ENCODE measurements around the gene GPRIN1. TPM values are rescaled to one million over a fixed set of nuclear protein-coding genes. Genes with fewer than 3 reads are reported as not detected.

The GPRIN1 gene
- total RNA-seq, 2 donors from 2014 or later: 2.1 to 3.1 TPM

Small RNAs within 50 kb of the gene (microRNA-seq; reads per million reads assigned to microRNA genes)
- gene MIR4281: not detected

Other genes with a start within 250 kb of the GPRIN1 start
- 10 to 100 TPM; 57.4 to 89.1 TPM for gene KIAA1191, start 248.4 kb downstream of the GPRIN1 start, total RNA-seq
- gene ARL10, start 244.7 kb downstream of the GPRIN1 start, total RNA-seq: 1 to 10 TPM; 1.3 to 2.8 TPM
- gene NOP16, start 221.6 kb downstream of the GPRIN1 start, total RNA-seq: 10 to 100 TPM; 17.1 to 45.7 TPM
- 100 to 1,000 TPM; 173 to 227 TPM for gene HIGD2A, start 221.4 kb downstream of the GPRIN1 start, total RNA-seq
- gene CLTB, start 193.6 kb downstream of the GPRIN1 start, total RNA-seq: 100 to 1,000 TPM; 181 to 263 TPM
- 10 to 100 TPM; 36.0 to 37.0 TPM for gene FAF2, start 161.8 kb downstream of the GPRIN1 start, total RNA-seq
- gene RNF44, start 72.8 kb downstream of the GPRIN1 start, total RNA-seq: 10 to 100 TPM; 58.2 to 67.5 TPM
- 10 to 100 TPM; 42.8 to 60.2 TPM for gene CDHR2, start 60.8 kb downstream of the GPRIN1 start, total RNA-seq
- not detected for gene SNCB, start 20.4 kb upstream of the GPRIN1 start, total RNA-seq
- not detected for gene EIF4E1B, start 20.5 kb upstream of the GPRIN1 start, total RNA-seq
- gene TSPAN17, start 37.3 kb upstream of the GPRIN1 start, total RNA-seq: 10 to 100 TPM; 30.5 to 36.1 TPM
- gene UNC5A, start 200.4 kb upstream of the GPRIN1 start, total RNA-seq: not detected